ENCODE measurements around the gene STK4. TPM values are rescaled to one million over a fixed set of nuclear protein-coding genes. Genes with fewer than 3 reads are reported as not detected.

STK4 gene
- total and polyA plus RNA-seq, 2 donors (not counting 3 experiments of a cell fraction or from before 2014, with no cell fraction given) = 9.1 to 29.6 TPM

- Histone ChIP-seq H4K20me1 (replicated peaks; ENCODE audit: control insufficient read depth, extremely low read depth, insufficient read depth, low read length) (no peaks in the 10 kb centered on the region), H3K27ac (ENCODE audit: insufficient read depth, low read depth, low read length) (no peak overlapping the region), H3K9me1 (replicated peaks; ENCODE audit: control insufficient read depth, extremely low read depth, insufficient read depth, low read length) (peaks cover 3% of the 10 kb centered on the region), H3K4me1 (ENCODE audit: control insufficient read depth, extremely low read depth, insufficient read depth, low read length) (peaks cover 8% of the 10 kb centered on the region), H3K27me3 (ENCODE audit: control insufficient read depth in 2 of 2, insufficient read depth in 2 of 2, low read length in 2 of 2) (no peaks in the 10 kb centered on the region), H3K4me3 (replicated peaks in 1 of 3; ENCODE audit: insufficient read depth in 1 of 3, low read depth in 1 of 3, low read length in 3 of 3) (no peak overlapping the region), H3K9ac (replicated peaks; ENCODE audit: extremely low read depth, insufficient read depth, low read length) (no peak overlapping the region), H3K9me3 (replicated peaks; ENCODE audit: control insufficient read depth, insufficient read depth, low read length) (no peaks in the 10 kb centered on the region), H3K4me2 (ENCODE audit: insufficient read depth, low read length) (no peak overlapping the region), H2AFZ (ENCODE audit: low read depth, low read length) (no peak overlapping the region), H3K36me3 (ENCODE audit: control insufficient read depth in 2 of 2, extremely low read depth in 1 of 2, insufficient read depth in 2 of 2, low read length in 2 of 2) (no peaks in the 10 kb centered on the region), H3K79me2 (ENCODE audit: control insufficient read depth, insufficient read depth, low read length) (peaks cover 3% of the 10 kb centered on the region)
- POLR2A ChIA-PET = no interaction called here
- no TSS peak for BruUV-seq (replicated peaks)
- TF ChIP-seq MYC (IDR thresholded peaks at IDR 0.05; ENCODE audit: low read depth, low read length) (no peak), FOS (IDR thresholded peaks at IDR 0.05; ENCODE audit: borderline replicate concordance, insufficient read depth, low read length) (no peak), MAX (IDR thresholded peaks at IDR 0.05; ENCODE audit: insufficient read depth, insufficient read length) (no peak), POLR2AphosphoS5 (IDR thresholded peaks at IDR 0.05; ENCODE audit: insufficient read depth, low read depth, low read length) (no peak), JUN (IDR thresholded peaks at IDR 0.05; ENCODE audit: borderline replicate concordance, insufficient read depth, insufficient read length, low read depth) (no peak), CTCF (IDR thresholded peaks at IDR 0.05; ENCODE audit: extremely low read depth in 1 of 2, insufficient read depth in 1 of 2, low read depth in 1 of 2, low read length in 2 of 2) (no peak), POLR2A (IDR thresholded peaks at IDR 0.05; ENCODE audit: low read depth, low read length) (no peak), GATA2 (IDR thresholded peaks at IDR 0.05; ENCODE audit: insufficient read depth, insufficient read length, low read depth, low read length) (no peak)
- intact Hi-C loops (cut with micrococcal nuclease) = no loop called here
- DNase-seq (ENCODE audit: low read depth, low spot score) (no peak), FAIRE-seq (no peak)
- dilution Hi-C loops (cut with MboI; ENCODE audit: extremely low pct_ligation_motif_present, low sequenced_read_pairs) = no loop called here
- CTCF ChIA-PET = interaction anchor here (0.6 to 2.1 kb wide), 6 partner anchors 11 to 226 kb away, joined by 3 to 7 read pairs (median 4); no protein-coding TSS in a partner anchor
Measured at GRCh38 chr20:45067558-45067957, 101.2 kb downstream of the STK4 start.

Measured in endothelial cell of umbilical vein (primary cell).